Neural progenitor cell (in vitro differentiated cells): ENCODE measurements around the gene STK10. TPM values are rescaled to one million over a fixed set of nuclear protein-coding genes. Genes with fewer than 3 reads are reported as not detected.

Source experiments
- DNase-seq: peaks from one replicate; pipeline ENCODE4 v3.0.0-alpha.2; 2016; ENCODE audit warnings: low spot score
- H2AFZ ChIP-seq: fragments of 200-600 bp; sonication (generic); replicated peaks from 2 replicates; pipeline ENCODE4 v1.6.1; 2016; ENCODE audit warnings: antibody characterized with exemption
- H3F3A ChIP-seq: fragments of 200-600 bp; sonication (generic); 2 replicates; pipeline ENCODE4 v1.6.1; 2016; ENCODE audit warnings: antibody characterized with exemption, low read depth
- H3K27ac ChIP-seq: fragments of 200-600 bp; sonication (generic); 2 replicates; pipeline ENCODE4 v1.5.1; 2016; ENCODE audit warnings: mild to moderate bottlenecking
- H3K27me3 ChIP-seq: fragments of 200-600 bp; sonication (generic); 2 replicates; pipeline ENCODE4 v1.6.1; 2016; ENCODE audit warnings: mild to moderate bottlenecking, moderate library complexity
- H3K36me3 ChIP-seq: fragments of 200-600 bp; sonication (generic); 2 replicates; pipeline ENCODE4 v1.5.1; 2016
- H3K4me1 ChIP-seq: fragments of 200-600 bp; sonication (generic); 2 replicates; pipeline ENCODE4 v1.6.1; 2016; ENCODE audit warnings: mixed run types
- H3K4me2 ChIP-seq: fragments of 200-600 bp; sonication (generic); 2 replicates; pipeline ENCODE4 v1.6.1; 2016
- H3K4me3 ChIP-seq: fragments of 200-600 bp; sonication (generic); 2 replicates; pipeline ENCODE4 v1.5.1; 2016
- H3K79me2 ChIP-seq: fragments of 200-600 bp; sonication (generic); 2 replicates; pipeline ENCODE4 v1.6.1; 2016; ENCODE audit warnings: low read depth
- H3K9ac ChIP-seq: fragments of 200-600 bp; sonication (generic); 2 replicates; pipeline ENCODE4 v1.6.1; 2016
- H3K9me3 ChIP-seq: fragments of 200-600 bp; sonication (generic); 2 replicates; pipeline ENCODE4 v1.5.1; 2016; ENCODE audit warnings: low read depth
- H4K20me1 ChIP-seq: fragments of 200-600 bp; sonication (generic); 2 replicates; pipeline ENCODE4 v1.6.1; 2016; ENCODE audit warnings: low read depth
- H3K27ac Mint-ChIP-seq: 3 replicates; pipeline ENCODE4 v1.8.0; 2021; ENCODE audit warnings: mixed read lengths
- H3K27me3 Mint-ChIP-seq: 2 replicates; pipeline ENCODE4 v1.8.0; 2022; ENCODE audit warnings: low read depth, mild to moderate bottlenecking, inconsistent platforms, moderate library complexity, mixed read lengths; ENCODE audit not compliant: insufficient read depth
- H3K36me3 Mint-ChIP-seq: 3 replicates; pipeline ENCODE4 v1.8.0; 2021; ENCODE audit warnings: mixed read lengths
- H3K4me1 Mint-ChIP-seq: 3 replicates; pipeline ENCODE4 v1.8.0; 2021; ENCODE audit warnings: mixed read lengths
- H3K4me3 Mint-ChIP-seq: 3 replicates; pipeline ENCODE4 v1.8.0; 2021; ENCODE audit warnings: mild to moderate bottlenecking, moderate library complexity, mixed read lengths
- H3K9me3 Mint-ChIP-seq: 3 replicates; pipeline ENCODE4 v1.8.0; 2020; ENCODE audit warnings: mixed read lengths
- CTCF ChIP-seq: fragments of 200-600 bp; sonication (generic); IDR thresholded peaks from 2 replicates; pipeline ENCODE4 v1.5.1; 2017; ENCODE audit warnings: antibody characterized with exemption, mild to moderate bottlenecking
- EZH2 ChIP-seq: fragments of 200-600 bp; sonication (generic); IDR thresholded peaks from 2 replicates; pipeline ENCODE4 v1.6.1; 2017; ENCODE audit warnings: antibody characterized with exemption, mild to moderate bottlenecking, moderate library complexity
- EZH2phosphoT487 ChIP-seq: fragments of 200-600 bp; sonication (generic); IDR thresholded peaks from 2 replicates; pipeline ENCODE4 v1.6.1; 2017; ENCODE audit warnings: antibody characterized with exemption
- total RNA-seq: library from RNA; depleted of rRNA; stranded (reverse); fragments of >200 nt; gene quantifications from 2 replicates; pipeline ENCODE4 v1.2.3, GENCODE V29; 2015; ENCODE audit warnings: low replicate concordance

Gene STK10
- total RNA-seq, 1 donor from 2014 or later, result 4.4 TPM

- Histone ChIP-seq H3K4me3 (no peak overlapping the region), H4K20me1 (no peaks in the 10 kb centered on the region), H3K4me1 (no peaks in the 10 kb centered on the region), H3F3A (no peaks in the 10 kb centered on the region), H3K27ac (no peak overlapping the region), H3K9ac (no peak overlapping the region), H3K9me3 (no peaks in the 10 kb centered on the region), H3K79me2 (no peaks in the 10 kb centered on the region), H3K36me3 (no peaks in the 10 kb centered on the region), H3K4me2 (no peak overlapping the region), H3K27me3 (no peaks in the 10 kb centered on the region), H2AFZ (no peak overlapping the region)
- Mint-ChIP-seq H3K27me3 (peaks cover 4% of the 10 kb centered on the region), H3K4me1 (peaks cover 4% of the 10 kb centered on the region), H3K36me3 (no peaks in the 10 kb centered on the region), H3K9me3 (no peaks in the 10 kb centered on the region), H3K27ac (no peak overlapping the region), H3K4me3 (no peak overlapping the region)
- no peak for TF ChIP-seq CTCF
- no peak for TF ChIP-seq EZH2
- no peak for TF ChIP-seq EZH2phosphoT487
- DNase-seq, result no peak
These were observed 94.1 kb downstream of the STK10 start for GRCh38 chr5:172093965-172094364.

GRCh38 chr5:172093559-172093958, 94.5 kb downstream of the STK10 start:
- no peaks in the 10 kb centered on the region for H4K20me1 ChIP-seq
- no peaks in the 10 kb centered on the region for H3K9me3 Mint-ChIP-seq
- no peaks in the 10 kb centered on the region for H3K79me2 ChIP-seq
- no peak overlapping the region for H3K27ac Mint-ChIP-seq
- no peak overlapping the region for H3K4me3 Mint-ChIP-seq
- H3K4me1 Mint-ChIP-seq, result peaks cover 4% of the 10 kb centered on the region
- no peaks in the 10 kb centered on the region for H3F3A ChIP-seq
- no peaks in the 10 kb centered on the region for H3K9me3 ChIP-seq
- H3K4me3 ChIP-seq, result no peak overlapping the region
- no peak for TF ChIP-seq EZH2
- TF ChIP-seq EZH2phosphoT487, result no peak
- no peak for TF ChIP-seq CTCF
- H3K27me3 Mint-ChIP-seq, result peaks cover 2% of the 10 kb centered on the region
- no peaks in the 10 kb centered on the region for H3K36me3 Mint-ChIP-seq
- no peak overlapping the region for H2AFZ ChIP-seq
- no peak for DNase-seq
- H3K4me2 ChIP-seq, result no peak overlapping the region
- no peaks in the 10 kb centered on the region for H3K27me3 ChIP-seq
- H3K27ac ChIP-seq, result no peak overlapping the region
- no peaks in the 10 kb centered on the region for H3K4me1 ChIP-seq
- H3K9ac ChIP-seq, result no peak overlapping the region
- H3K36me3 ChIP-seq, result no peaks in the 10 kb centered on the region

GRCh38 chr5:172091956-172092732, 95.9 kb downstream of the STK10 start:
- no peaks in the 10 kb centered on the region for H3F3A ChIP-seq
- no peaks in the 10 kb centered on the region for H3K9me3 Mint-ChIP-seq
- H3K27ac ChIP-seq, result no peak overlapping the region
- H3K4me3 Mint-ChIP-seq, result no peak overlapping the region
- DNase-seq, result no peak
- no peaks in the 10 kb centered on the region for H4K20me1 ChIP-seq
- no peaks in the 10 kb centered on the region for H3K4me1 Mint-ChIP-seq
- no peak overlapping the region for H3K9ac ChIP-seq
- H3K27me3 Mint-ChIP-seq, result no peaks in the 10 kb centered on the region
- H3K4me2 ChIP-seq, result no peak overlapping the region
- no peak for TF ChIP-seq EZH2
- TF ChIP-seq CTCF, result no peak
- no peak for TF ChIP-seq EZH2phosphoT487
- H3K36me3 ChIP-seq, result no peaks in the 10 kb centered on the region
- H3K36me3 Mint-ChIP-seq, result no peaks in the 10 kb centered on the region
- H3K27me3 ChIP-seq, result no peaks in the 10 kb centered on the region
- no peaks in the 10 kb centered on the region for H3K79me2 ChIP-seq
- no peak overlapping the region for H3K4me3 ChIP-seq
- H3K27ac Mint-ChIP-seq, result no peak overlapping the region
- H3K4me1 ChIP-seq, result no peaks in the 10 kb centered on the region
- H2AFZ ChIP-seq, result no peak overlapping the region
- H3K9me3 ChIP-seq, result no peaks in the 10 kb centered on the region
